OCI-LY7 (cell line): Measurements from ENCODE around the gene ZNF488.

Experiments
- CTCF ChIP-seq: fragments of 200-600 bp; sonication (generic); conservative IDR thresholded peaks from 2 replicates; pipeline ENCODE4 v1.5.1; 2014; ENCODE audit warnings: mild to moderate bottlenecking, antibody characterized with exemption, low read length, moderate library complexity, mixed read lengths
- EZH2phosphoT487 ChIP-seq: fragments of 200-600 bp; sonication (generic); IDR thresholded peaks from 2 replicates; pipeline ENCODE4 v1.6.1; 2018; ENCODE audit warnings: low read depth, borderline replicate concordance, mild to moderate bottlenecking, mixed run types, antibody characterized with exemption, low read length, moderate library complexity, mixed read lengths

GRCh38 chr10:47319784-47320183 is 64.3 kb downstream of the ZNF488 start:
- TF ChIP-seq CTCF (no peak), EZH2phosphoT487 (no peak)
